A673 (cell line): Measurements from ENCODE around the gene DHCR24. TPM values are rescaled to one million over a fixed set of nuclear protein-coding genes. Genes with fewer than 3 reads are reported as not detected.

Experiments used
- BruUV-seq: library from RNA; stranded (reverse); fragments of 400-500 nt; replicated peaks from 2 replicates; lab custom pipeline; 2021; lab: Mats Ljungman, UMichigan
- CTCF ChIA-PET: fragments of 300-600 bp; sonication (Branson Sonifier 250); formaldehyde crosslinking; loops from one replicate; lab custom pipeline; 2022; ENCODE audit warnings: antibody characterized with exemption; lab: Charles Lee
- POLR2A ChIA-PET: fragments of 300-600 bp; sonication (Branson Sonifier 250); formaldehyde crosslinking; loops from one replicate; lab custom pipeline; 2022; ENCODE audit warnings: antibody characterized with exemption; ENCODE audit not compliant: low non-redundant PET; lab: Charles Lee
- DNase-seq: peaks from one replicate; pipeline ENCODE4 v3.0.0-alpha.2; 2015; ENCODE audit warnings: low spot score
- H3K27ac ChIP-seq: fragments of 200-600 bp; sonication (generic); 2 replicates; pipeline ENCODE4 v1.5.1; 2016; ENCODE audit warnings: mixed run types, low read depth, mild to moderate bottlenecking, mixed read lengths, antibody characterized with exemption, low read length; ENCODE audit not compliant: poor library complexity, severe bottlenecking
- H3K27me3 ChIP-seq: fragments of 200-600 bp; sonication (generic); replicated peaks from 2 replicates; pipeline ENCODE4 v1.6.1; 2017; ENCODE audit warnings: mixed run types, low read depth, mild to moderate bottlenecking, mixed read lengths, antibody characterized with exemption, low read length; ENCODE audit not compliant: insufficient read depth, poor library complexity
- H3K36me3 ChIP-seq: fragments of 200-600 bp; sonication (generic); 2 replicates; pipeline ENCODE4 v1.6.1; 2016; ENCODE audit warnings: mixed run types, mild to moderate bottlenecking, mixed read lengths, antibody characterized with exemption, low read length; ENCODE audit not compliant: insufficient read depth, poor library complexity, severe bottlenecking
- H3K4me1 ChIP-seq: fragments of 200-600 bp; sonication (generic); 2 replicates; pipeline ENCODE4 v1.6.1; 2017; ENCODE audit warnings: mixed run types, mild to moderate bottlenecking, mixed read lengths, antibody characterized with exemption, low read length; ENCODE audit not compliant: insufficient read depth, poor library complexity, severe bottlenecking
- H3K4me3 ChIP-seq: fragments of 200-600 bp; sonication (generic); 2 replicates; pipeline ENCODE4 v1.5.1; 2016; ENCODE audit warnings: low read depth, mixed run types, mild to moderate bottlenecking, mixed read lengths, low read length; ENCODE audit not compliant: poor library complexity, severe bottlenecking
- H3K9me3 ChIP-seq: fragments of 200-600 bp; sonication (generic); 2 replicates; pipeline ENCODE4 v1.6.1; 2016; ENCODE audit warnings: mixed run types, low read depth, mild to moderate bottlenecking, mixed read lengths, antibody characterized with exemption, low read length; ENCODE audit not compliant: poor library complexity, severe bottlenecking
- CTCF ChIP-seq: fragments of 300-800, 200-600 bp; sonication (generic); conservative IDR thresholded peaks from 2 replicates; pipeline ENCODE4 v1.5.1; 2017; ENCODE audit warnings: low read depth, mild to moderate bottlenecking, antibody characterized with exemption, low read length, moderate library complexity, mixed read lengths
- EZH2 ChIP-seq: fragments of 200-600 bp; sonication (generic); IDR thresholded peaks from 2 replicates; pipeline ENCODE4 v1.6.1; 2017; ENCODE audit warnings: borderline replicate concordance, low read depth, mild to moderate bottlenecking, mixed read lengths, antibody characterized with exemption, low read length; ENCODE audit not compliant: poor library complexity, severe bottlenecking
- intact Hi-C: fragments of 100-400 bp; cut with micrococcal nuclease; formaldehyde crosslinking; loops from one replicate; pipeline ENCODE4 v1.10.0; 2022; ENCODE audit not compliant: unreplicated experiment
- total RNA-seq: library from RNA; stranded (reverse); gene quantifications from 2 replicates; pipeline ENCODE4 v1.2.3, GENCODE V29; 2021

The DHCR24 gene
- total RNA-seq, 1 experiment from 2014 or later = 273 TPM

DNA sequence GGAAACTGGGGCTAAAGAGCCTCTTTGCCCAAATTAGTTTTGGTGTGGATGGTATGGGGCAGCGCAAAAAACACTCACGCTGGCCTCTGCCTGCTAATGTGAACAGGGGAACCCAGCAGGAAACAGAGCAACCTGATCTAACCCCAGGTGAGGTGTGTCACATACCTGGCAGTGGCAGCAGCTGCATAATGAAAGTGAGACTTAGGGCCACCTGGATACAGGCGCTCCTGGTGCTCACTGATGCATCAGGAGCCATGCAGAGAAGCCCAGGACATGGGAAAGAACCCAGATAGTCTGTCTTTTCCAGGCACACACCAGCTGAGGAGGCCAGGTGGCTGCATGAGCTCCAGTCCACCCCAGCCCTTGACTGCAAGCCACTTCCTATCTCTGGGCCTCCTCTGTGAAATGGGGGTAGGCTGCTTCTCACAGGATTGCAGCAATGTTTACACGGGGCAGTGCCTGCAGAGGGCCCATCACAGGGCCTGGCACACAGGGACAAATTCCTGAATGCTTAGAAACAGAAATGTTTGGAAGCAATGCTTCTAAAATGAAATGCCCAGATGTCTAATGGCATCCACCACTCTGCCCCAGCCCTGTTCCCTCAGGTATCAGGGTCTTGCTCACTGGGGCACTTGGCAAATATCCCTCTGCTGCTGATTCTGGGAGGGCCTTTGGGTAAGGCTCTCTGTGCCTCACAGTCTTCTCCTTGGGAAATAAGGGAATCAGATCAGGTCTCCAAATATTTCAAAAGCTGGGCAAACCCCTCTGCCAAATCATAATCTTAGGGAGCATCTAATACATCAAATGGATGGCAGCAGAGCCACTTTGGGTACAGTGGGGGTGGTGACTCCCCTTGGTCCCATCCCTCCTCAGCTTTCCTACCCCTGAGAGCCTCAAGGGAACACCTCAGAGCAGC is 19.9 kb downstream of the DHCR24 start:
- no peak overlapping the region for H3K27ac ChIP-seq
- H3K27me3 ChIP-seq = no peaks in the 10 kb centered on the region
- ChIA-PET POLR2A (no interaction called here), CTCF (no interaction called here)
- no peaks in the 10 kb centered on the region for H3K9me3 ChIP-seq
- DNase-seq = no peak
- no peaks in the 10 kb centered on the region for H3K4me1 ChIP-seq
- peaks cover 93% of the 10 kb centered on the region for H3K36me3 ChIP-seq
- no TSS peak for BruUV-seq
- no peak overlapping the region for H3K4me3 ChIP-seq
- TF ChIP-seq CTCF (no peak), EZH2 (no peak)
- intact Hi-C loops = no loop called here

DNA sequence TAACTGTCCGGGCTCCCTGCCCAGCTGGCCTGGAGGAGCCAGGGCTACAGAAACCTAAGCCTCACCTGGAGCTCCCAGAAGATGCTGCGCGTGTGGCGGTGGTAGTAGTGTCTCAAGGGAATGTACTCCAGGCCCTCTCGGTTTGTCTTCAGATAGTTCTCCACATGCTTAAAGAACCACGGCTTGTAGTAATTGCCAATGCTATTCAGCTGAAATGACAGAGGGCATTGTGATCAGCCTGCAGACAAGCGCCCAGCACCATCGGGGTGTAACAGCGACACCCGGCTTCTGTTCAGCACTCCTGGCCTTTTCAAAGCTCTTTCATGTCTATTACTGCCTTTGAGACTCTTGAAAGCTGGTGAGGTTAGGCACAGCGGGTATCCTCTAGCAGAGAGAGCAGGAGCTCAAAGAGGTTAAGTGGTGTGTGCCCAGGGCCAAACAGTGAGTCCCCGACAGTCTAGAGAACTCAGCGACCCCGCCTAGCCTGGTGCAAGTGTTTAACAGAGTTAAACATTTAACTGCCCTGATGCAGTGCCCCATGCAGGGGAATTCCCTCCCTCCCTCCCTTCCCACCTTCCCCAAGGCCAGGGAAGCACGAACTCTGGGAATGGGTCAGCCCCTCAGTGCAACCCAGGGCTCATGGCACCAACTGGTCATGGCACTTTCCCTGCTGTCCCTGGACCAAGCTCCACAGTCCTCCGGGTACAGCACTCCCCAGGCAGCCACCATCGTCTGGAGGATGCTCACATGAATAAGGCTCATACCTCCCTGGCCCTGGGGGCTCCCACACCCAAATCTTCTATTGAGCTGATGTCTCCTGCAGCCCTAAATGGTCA is 21.5 kb downstream of the DHCR24 start:
- DNase-seq = no peak
- Histone ChIP-seq H3K9me3 (no peaks in the 10 kb centered on the region), H3K36me3 (peaks cover 90% of the 10 kb centered on the region), H3K27ac (no peak overlapping the region), H3K4me3 (no peak overlapping the region), H3K4me1 (no peaks in the 10 kb centered on the region), H3K27me3 (no peaks in the 10 kb centered on the region)
- TF ChIP-seq EZH2 (no peak), CTCF (no peak)
- intact Hi-C loops = no loop called here
- no TSS peak for BruUV-seq
- POLR2A ChIA-PET = interaction anchor here (0.7 kb wide), 1 partner anchor 15 kb away, joined by 4 read pairs; no protein-coding TSS in a partner anchor
- CTCF ChIA-PET = interaction anchor here (0.6 kb wide), 1 partner anchor 62 kb away, joined by 3 read pairs; no protein-coding TSS in a partner anchor

DNA sequence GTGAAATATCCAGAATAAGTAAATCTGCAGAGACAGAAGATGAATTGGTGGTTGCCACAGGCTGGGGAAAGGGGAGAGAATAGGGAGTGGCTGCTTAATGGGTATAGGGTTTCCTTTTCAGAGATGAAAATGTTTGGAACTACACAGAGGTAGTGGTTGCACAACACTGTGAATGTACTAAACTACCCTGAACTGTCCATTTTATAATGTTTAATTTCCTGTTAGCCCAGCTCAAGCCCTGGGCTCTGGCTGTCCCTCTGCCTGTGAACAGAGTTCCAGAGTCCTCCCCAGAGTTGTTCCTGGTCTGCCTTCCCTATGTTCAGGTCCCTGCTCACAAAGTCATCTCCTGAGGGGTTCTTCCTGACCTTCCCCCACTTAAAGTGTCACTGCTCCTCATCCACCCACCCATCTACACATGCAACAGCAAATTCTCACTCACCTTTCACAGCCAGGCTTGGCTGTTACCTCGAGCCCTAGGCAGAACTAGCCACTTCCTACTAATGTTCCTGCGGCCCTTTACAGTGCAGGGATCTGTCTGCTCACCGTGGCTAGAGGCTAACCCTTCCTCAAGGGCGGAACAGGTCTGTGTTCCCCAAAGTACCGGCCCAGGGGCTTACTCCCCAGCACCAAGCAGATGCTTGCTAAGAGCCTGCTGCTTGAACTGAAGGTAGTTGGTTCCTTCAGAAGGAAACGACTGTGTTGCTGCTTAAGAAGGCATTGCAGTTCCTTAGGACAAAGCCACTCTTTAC is 22.4 kb downstream of the DHCR24 start:
- no TSS peak for BruUV-seq
- CTCF ChIA-PET = interaction anchor here (0.6 kb wide), 1 partner anchor 61 kb away, joined by 3 read pairs; no protein-coding TSS in a partner anchor

More for the DNA sequence above, 22.4 kb downstream of the DHCR24 start:
- POLR2A ChIA-PET = no interaction called here
- TF ChIP-seq EZH2 (no peak), CTCF (no peak)
- H3K36me3 ChIP-seq = peaks cover 91% of the 10 kb centered on the region
- DNase-seq = no peak
- no peak overlapping the region for H3K27ac ChIP-seq
- no peaks in the 10 kb centered on the region for H3K27me3 ChIP-seq
- no peaks in the 10 kb centered on the region for H3K4me1 ChIP-seq
- no peaks in the 10 kb centered on the region for H3K9me3 ChIP-seq
- H3K4me3 ChIP-seq = no peak overlapping the region
- intact Hi-C loops = no loop called here
